ENCODE measurements around the gene MTFR2.

The MTFR2 gene

GRCh38 chr6:136249811-136250685 is at the start of gene MTFR2:
MTFR2 (minus strand) TSS chr6:136250311; CDS start chr6:136249099, 1,212 bp downstream.
- DNase-seq = peak; percentile 98

- no peak for DNase-seq
These were observed 44.5 kb upstream of the MTFR2 start for GRCh38 chr6:136294621-136295020.

- DNase-seq = peak; percentile 64
These were observed 40.4 kb upstream of the MTFR2 start for GRCh38 chr6:136290410-136291010.

GRCh38 chr6:136289579-136290409 is 39.7 kb upstream of the MTFR2 start, which contains the start of gene BCLAF1:
BCLAF1 (minus strand) TSS chr6:136289846; CDS start chr6:136279866, 9,980 bp downstream.
- peak; percentile 97 for DNase-seq

GRCh38 chr6:136289327-136289578 is 39.1 kb upstream of the MTFR2 start:
- DNase-seq = peak; percentile 47

GRCh38 chr6:136288566-136289326 is 38.6 kb upstream of the MTFR2 start:
- no peak for DNase-seq

GRCh38 chr6:136284909-136285308 is 34.8 kb upstream of the MTFR2 start:
- no peak for DNase-seq

GRCh38 chr6:136282906-136283305 is 32.8 kb upstream of the MTFR2 start:
- no peak for DNase-seq

GRCh38 chr6:136280032-136280609 is 30.0 kb upstream of the MTFR2 start:
- DNase-seq = no peak

GRCh38 chr6:136274062-136274461 is 24.0 kb upstream of the MTFR2 start:
- DNase-seq = no peak

GRCh38 chr6:136265101-136265500 is 15.0 kb upstream of the MTFR2 start:
- DNase-seq = no peak

GRCh38 chr6:136262940-136263339 is 12.8 kb upstream of the MTFR2 start:
- DNase-seq = no peak

GRCh38 chr6:136254851-136255466 is 4.8 kb upstream of the MTFR2 start:
- no peak for DNase-seq

GRCh38 chr6:136253734-136254133 is 3.6 kb upstream of the MTFR2 start:
- DNase-seq = no peak

- no peak for DNase-seq
These were observed 2.3 kb upstream of the MTFR2 start for GRCh38 chr6:136252441-136252840.

GRCh38 chr6:136251394-136251793 is 1.3 kb upstream of the MTFR2 start:
- no peak for DNase-seq

GRCh38 chr6:136250686-136251008 is 536 bp upstream of the MTFR2 start:
- no peak for DNase-seq

- no peak for DNase-seq
These were observed 775 bp downstream of the MTFR2 start for GRCh38 chr6:136249336-136249735.

- DNase-seq = no peak
These were observed 6.0 kb downstream of the MTFR2 start for GRCh38 chr6:136244061-136244616.

- DNase-seq = no peak
These were observed 13.4 kb downstream of the MTFR2 start for GRCh38 chr6:136236466-136237293.

GRCh38 chr6:136235233-136235564 is 14.9 kb downstream of the MTFR2 start:
- DNase-seq = no peak
